HepG2 (cell line): Measurements from ENCODE around the gene BCL2L2. TPM values are rescaled to one million over a fixed set of nuclear protein-coding genes. Genes with fewer than 3 reads are reported as not detected.

Experiments used
- CERS6 ChIP-seq: sonication (generic); formaldehyde crosslinking; IDR thresholded peaks from 2 replicates; pipeline ENCODE4 v1.5.0; 2020; ENCODE audit warnings: missing genetic modification reagents
- HNRNPK ChIP-seq: fragments of 200-400 bp; formaldehyde crosslinking; IDR thresholded peaks from 2 replicates; pipeline ENCODE4 v1.6.1; 2018; ENCODE audit warnings: low read length, low read depth, moderate library complexity, mild to moderate bottlenecking; ENCODE audit not compliant: poor library complexity, severe bottlenecking
- HOXA3 ChIP-seq: sonication (generic); formaldehyde crosslinking; IDR thresholded peaks from 2 replicates; pipeline ENCODE4 v1.5.0; 2020; ENCODE audit warnings: missing genetic modification reagents
- IKZF4 ChIP-seq: sonication (generic); formaldehyde crosslinking; IDR thresholded peaks from 2 replicates; pipeline ENCODE4 v1.5.1; 2020; ENCODE audit warnings: borderline replicate concordance, mild to moderate bottlenecking, low read depth, missing genetic modification reagents; ENCODE audit errors: not compliant biosample characterization
- KLF15 ChIP-seq: sonication (generic); formaldehyde crosslinking; IDR thresholded peaks from 2 replicates; pipeline ENCODE4 v1.8.1; 2023; ENCODE audit warnings: borderline replicate concordance, mild to moderate bottlenecking, inconsistent platforms, missing genetic modification reagents, mixed read lengths
- MLXIP ChIP-seq: sonication (generic); formaldehyde crosslinking; IDR thresholded peaks from 2 replicates; pipeline ENCODE4 v1.9.0; 2021; ENCODE audit warnings: missing genetic modification reagents, borderline replicate concordance
- PITX1 ChIP-seq: sonication (generic); formaldehyde crosslinking; IDR thresholded peaks from 2 replicates; pipeline ENCODE4 v1.5.1; 2020; ENCODE audit warnings: mild to moderate bottlenecking, missing genetic modification reagents
- TCF12 ChIP-seq, 2 experiments: fragments of 450-650 bp in 1 of 2; sonication (generic) in 1 of 2; formaldehyde crosslinking in 1 of 2; IDR thresholded peaks; 2 replicates each; pipeline versions ENCODE4 v1.6.1 to v1.8.0; 2017 to 2022; ENCODE audit warnings: antibody characterized with exemption in 1 of 2, mild to moderate bottlenecking in 1 of 2, missing genetic modification reagents in 1 of 2, moderate library complexity in 1 of 2
- ZFP41 ChIP-seq: sonication (generic); formaldehyde crosslinking; IDR thresholded peaks from 2 replicates; pipeline ENCODE4 v1.4.0; 2020; ENCODE audit warnings: mild to moderate bottlenecking, missing genetic modification reagents, borderline replicate concordance
- ZNF672 ChIP-seq: sonication (generic); formaldehyde crosslinking; IDR thresholded peaks from 2 replicates; pipeline ENCODE4 v1.8.1; 2022; ENCODE audit warnings: missing genetic modification reagents
- ZNF713 ChIP-seq: sonication (generic); formaldehyde crosslinking; IDR thresholded peaks from 2 replicates; pipeline ENCODE4 v1.4.0; 2020; ENCODE audit warnings: mild to moderate bottlenecking, missing genetic modification reagents
- polyA plus RNA-seq, 8 experiments: library from polyadenylated mRNA; depleted of rRNA in 3 of 8; stranded (reverse) in 7 of 8; unstranded in 1 of 8; fragments of >200 nt; fragmentation: Illumina TruSeq in 4 of 8; extraction: Trizol in 4 of 8; gene quantifications; 2 replicates each; pipeline versions ENCODE4 v1.2.1 to v1.2.3, GENCODE V29; 2011 to 2016; ENCODE audit warnings: low read depth in 4 of 8, missing spikeins in 1 of 8, mixed read lengths in 1 of 8; ENCODE audit not compliant: insufficient read depth in 1 of 8
- total RNA-seq, 5 experiments: library from RNA; depleted of rRNA; stranded (reverse); fragments of >200 nt; fragmentation: Illumina TruSeq; extraction: Trizol; gene quantifications; 2 replicates each; pipeline ENCODE4 v1.2.3, GENCODE V29; 2016; ENCODE audit warnings: low read depth in 1 of 5
- TF ChIP-seq, protein P1 (sequence below): conservative IDR thresholded peaks from 2 replicates; pipeline ENCODE4 v1.6.1; 2018; ENCODE audit warnings: missing genetic modification reagents
- TF ChIP-seq, protein P2 (sequence below): sonication (generic); formaldehyde crosslinking; IDR thresholded peaks from 2 replicates; pipeline ENCODE4 v1.8.0; 2022; ENCODE audit warnings: mild to moderate bottlenecking, missing genetic modification reagents; ENCODE audit not compliant: insufficient replicate concordance
- TF ChIP-seq, protein P3 (sequence below), 2 experiments: sonication (generic) in 1 of 2; formaldehyde crosslinking in 1 of 2; IDR thresholded peaks; 2 replicates each; pipeline versions ENCODE4 v1.5.1 to v1.6.1; 2011 to 2020; ENCODE audit warnings: borderline replicate concordance in 1 of 2, low read depth in 1 of 2, low read length in 1 of 2, mild to moderate bottlenecking in 1 of 2, missing genetic modification reagents in 1 of 2, moderate library complexity in 1 of 2

The BCL2L2 gene
- total and polyA plus RNA-seq, 2 of the 13 experiments (the other 11 are each of a cell fraction or from before 2014, with no cell fraction given), result 28.1 to 49.8 TPM

GRCh38 chr14:23321572-23322547, 15.2 kb downstream of the BCL2L2 start (continued):
- TF ChIP-seq KLF15 (CRISPR knock-in tag), result no peak; the same call in 1 of the 2 replicates
- TF ChIP-seq HOXA3 (CRISPR knock-in tag), result peak; percentile 58
- TF ChIP-seq PITX1, result peak; percentile 40
- TF ChIP-seq, protein P1, sequence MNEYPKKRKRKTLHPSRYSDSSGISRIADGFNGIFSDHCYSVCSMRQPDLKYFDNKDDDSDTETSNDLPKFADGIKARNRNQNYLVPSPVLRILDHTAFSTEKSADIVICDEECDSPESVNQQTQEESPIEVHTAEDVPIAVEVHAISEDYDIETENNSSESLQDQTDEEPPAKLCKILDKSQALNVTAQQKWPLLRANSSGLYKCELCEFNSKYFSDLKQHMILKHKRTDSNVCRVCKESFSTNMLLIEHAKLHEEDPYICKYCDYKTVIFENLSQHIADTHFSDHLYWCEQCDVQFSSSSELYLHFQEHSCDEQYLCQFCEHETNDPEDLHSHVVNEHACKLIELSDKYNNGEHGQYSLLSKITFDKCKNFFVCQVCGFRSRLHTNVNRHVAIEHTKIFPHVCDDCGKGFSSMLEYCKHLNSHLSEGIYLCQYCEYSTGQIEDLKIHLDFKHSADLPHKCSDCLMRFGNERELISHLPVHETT, result no peak
- no peak for TF ChIP-seq TCF12 (IDR thresholded peaks at IDR 0.05)
- TF ChIP-seq TCF12 (CRISPR knock-in tag; IDR thresholded peaks at IDR 0.05), result no peak
- peak; percentile 95 for TF ChIP-seq HNRNPK
- TF ChIP-seq ZNF713, result no peak
- no peak for TF ChIP-seq CERS6
- TF ChIP-seq, protein P2, sequence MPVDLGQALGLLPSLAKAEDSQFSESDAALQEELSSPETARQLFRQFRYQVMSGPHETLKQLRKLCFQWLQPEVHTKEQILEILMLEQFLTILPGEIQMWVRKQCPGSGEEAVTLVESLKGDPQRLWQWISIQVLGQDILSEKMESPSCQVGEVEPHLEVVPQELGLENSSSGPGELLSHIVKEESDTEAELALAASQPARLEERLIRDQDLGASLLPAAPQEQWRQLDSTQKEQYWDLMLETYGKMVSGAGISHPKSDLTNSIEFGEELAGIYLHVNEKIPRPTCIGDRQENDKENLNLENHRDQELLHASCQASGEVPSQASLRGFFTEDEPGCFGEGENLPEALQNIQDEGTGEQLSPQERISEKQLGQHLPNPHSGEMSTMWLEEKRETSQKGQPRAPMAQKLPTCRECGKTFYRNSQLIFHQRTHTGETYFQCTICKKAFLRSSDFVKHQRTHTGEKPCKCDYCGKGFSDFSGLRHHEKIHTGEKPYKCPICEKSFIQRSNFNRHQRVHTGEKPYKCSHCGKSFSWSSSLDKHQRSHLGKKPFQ (CRISPR knock-in tag), result peak; percentile 84
- TF ChIP-seq ZNF672 (CRISPR knock-in tag), result no peak; the same call in 1 of the 2 replicates
- peak; percentile 15 for TF ChIP-seq IKZF4 (CRISPR knock-in tag)
- TF ChIP-seq MLXIP, result 0 out of 2 replicates have a peak, but pooled peaks have one; percentile 26
- TF ChIP-seq, protein P3, sequence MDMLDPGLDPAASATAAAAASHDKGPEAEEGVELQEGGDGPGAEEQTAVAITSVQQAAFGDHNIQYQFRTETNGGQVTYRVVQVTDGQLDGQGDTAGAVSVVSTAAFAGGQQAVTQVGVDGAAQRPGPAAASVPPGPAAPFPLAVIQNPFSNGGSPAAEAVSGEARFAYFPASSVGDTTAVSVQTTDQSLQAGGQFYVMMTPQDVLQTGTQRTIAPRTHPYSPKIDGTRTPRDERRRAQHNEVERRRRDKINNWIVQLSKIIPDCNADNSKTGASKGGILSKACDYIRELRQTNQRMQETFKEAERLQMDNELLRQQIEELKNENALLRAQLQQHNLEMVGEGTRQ (IDR thresholded peaks at IDR 0.05; ENCODE audit: low read depth, low read length), result no peak
- TF ChIP-seq, protein P3 (CRISPR knock-in tag; IDR thresholded peaks at IDR 0.05; ENCODE audit: borderline replicate concordance), result no peak
- TF ChIP-seq ZFP41 (CRISPR knock-in tag), result no peak; the same call in 1 of the 2 replicates
